Measurements from ENCODE around the gene RBL2.

RBL2 gene

DNA sequence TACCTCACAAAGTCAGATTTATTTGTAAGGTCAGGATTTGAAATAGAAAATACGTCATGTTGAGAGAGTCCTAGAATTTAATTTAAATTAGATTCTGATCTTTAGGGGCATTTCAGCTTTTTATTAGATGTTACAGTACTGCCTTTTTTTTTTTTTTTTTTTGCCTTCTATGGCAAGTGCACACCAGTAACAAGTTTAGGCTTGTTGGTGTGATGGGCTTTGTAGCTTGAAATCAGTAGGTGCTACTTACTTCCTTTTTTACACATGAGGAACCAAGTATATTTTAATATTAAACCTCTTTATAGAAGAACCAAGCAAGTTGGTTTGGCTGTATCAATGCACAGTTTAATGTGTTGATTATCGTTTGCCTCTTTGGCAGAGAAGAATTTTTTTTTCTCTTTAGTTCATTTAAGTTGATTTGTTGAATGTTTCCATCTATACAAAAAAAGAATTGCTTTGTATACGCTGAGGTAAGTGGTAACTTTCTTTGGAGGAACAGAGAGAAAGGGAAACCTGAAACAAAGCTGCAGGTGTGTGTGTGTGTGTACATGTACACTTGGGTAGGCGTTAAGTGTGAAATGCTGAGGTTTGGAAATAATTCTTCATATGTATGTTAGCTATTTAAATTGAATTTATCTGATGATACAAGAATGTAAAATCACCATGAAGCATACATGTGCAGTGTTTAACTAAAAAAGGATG, 15.7 kb downstream of the RBL2 start:
- no peak overlapping the region for H3K4me3 ChIP-seq (ENCODE audit: low read depth, low read length)
- no peak for DNase-seq (ENCODE audit: low read depth)

- no peak overlapping the region for H3K4me3 ChIP-seq (ENCODE audit: low read depth, low read length)
- DNase-seq (ENCODE audit: low read depth) = no peak
Observed at GRCh38 chr16:53453928-53454327, 19.7 kb downstream of the RBL2 start.

- no peak for DNase-seq (ENCODE audit: low read depth)
- no peak overlapping the region for H3K4me3 ChIP-seq (ENCODE audit: low read depth, low read length)
Observed at GRCh38 chr16:53456625-53457024, 22.4 kb downstream of the RBL2 start.

DNA sequence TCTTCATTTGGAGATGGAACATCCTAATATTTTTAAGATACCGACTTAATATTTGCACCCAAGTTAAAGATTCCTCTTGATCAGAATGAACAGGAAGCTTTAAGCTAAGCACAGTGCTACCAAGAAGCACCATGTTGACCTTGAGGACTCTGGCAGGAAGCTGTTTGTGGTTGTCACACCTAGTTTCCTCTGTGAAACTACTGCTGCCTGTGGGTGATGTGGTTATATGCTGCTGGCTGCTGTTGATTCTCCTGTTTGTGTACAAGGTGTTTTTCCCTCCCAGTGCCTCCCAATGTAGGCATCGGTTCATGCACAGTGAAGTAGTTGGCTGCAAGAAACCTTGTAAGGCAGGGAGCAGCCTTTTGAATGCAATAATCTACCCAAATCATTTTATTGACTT, 23.4 kb downstream of the RBL2 start:
- H3K4me3 ChIP-seq (ENCODE audit: low read depth, low read length) = no peak overlapping the region
- no peak for DNase-seq (ENCODE audit: low read depth)

DNA sequence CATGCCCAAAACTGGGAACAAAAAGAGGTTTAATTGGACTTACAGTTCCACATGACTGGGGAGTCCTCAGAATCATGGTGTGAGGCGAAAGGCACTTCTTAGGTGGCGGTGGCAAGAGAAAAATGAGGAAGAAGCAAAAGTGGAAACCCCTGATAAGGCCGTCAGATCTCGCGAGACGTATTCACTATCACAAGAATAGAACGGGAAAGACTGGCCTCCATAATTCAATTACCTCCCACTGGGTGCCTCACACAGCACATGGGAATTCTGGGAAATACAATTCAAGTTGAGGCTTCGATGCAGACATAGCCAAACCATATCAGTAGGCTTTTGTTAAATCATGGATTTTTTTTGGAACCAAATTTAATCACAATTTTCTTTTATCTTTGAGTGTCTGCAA, 24.4 kb downstream of the RBL2 start:
- DNase-seq (ENCODE audit: low read depth) = no peak
- no peak overlapping the region for H3K4me3 ChIP-seq (ENCODE audit: low read depth, low read length)

- no peak overlapping the region for H3K4me3 ChIP-seq (ENCODE audit: low read depth, low read length)
- DNase-seq (ENCODE audit: low read depth) = peak; percentile 46
Observed at GRCh38 chr16:53465606-53466280, 31.5 kb downstream of the RBL2 start.

GRCh38 chr16:53476867-53477266, 42.6 kb downstream of the RBL2 start:
- H3K4me3 ChIP-seq (ENCODE audit: low read depth, low read length) = no peak overlapping the region
- DNase-seq (ENCODE audit: low read depth) = no peak

DNA sequence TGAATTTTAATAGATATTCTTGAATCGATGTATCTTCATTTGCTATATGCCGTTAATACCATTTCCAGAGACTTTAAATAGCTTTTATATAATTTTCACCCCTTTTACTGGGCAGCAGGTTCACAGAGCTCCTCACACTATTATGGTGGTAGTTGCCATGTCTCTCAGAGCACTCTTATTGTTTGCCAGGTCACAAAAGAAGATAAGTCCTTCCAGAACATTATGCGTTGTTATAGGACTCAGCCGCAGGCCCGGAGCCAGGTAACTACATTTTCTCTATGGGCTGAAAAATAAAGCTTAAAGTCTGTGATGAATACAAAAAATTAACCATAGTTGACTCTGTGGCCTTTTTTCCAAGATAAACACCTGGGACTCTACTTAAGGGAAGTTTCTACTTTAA, 44.7 kb downstream of the RBL2 start:
- no peak overlapping the region for H3K4me3 ChIP-seq (ENCODE audit: low read depth, low read length)
- DNase-seq (ENCODE audit: low read depth) = no peak

DNA sequence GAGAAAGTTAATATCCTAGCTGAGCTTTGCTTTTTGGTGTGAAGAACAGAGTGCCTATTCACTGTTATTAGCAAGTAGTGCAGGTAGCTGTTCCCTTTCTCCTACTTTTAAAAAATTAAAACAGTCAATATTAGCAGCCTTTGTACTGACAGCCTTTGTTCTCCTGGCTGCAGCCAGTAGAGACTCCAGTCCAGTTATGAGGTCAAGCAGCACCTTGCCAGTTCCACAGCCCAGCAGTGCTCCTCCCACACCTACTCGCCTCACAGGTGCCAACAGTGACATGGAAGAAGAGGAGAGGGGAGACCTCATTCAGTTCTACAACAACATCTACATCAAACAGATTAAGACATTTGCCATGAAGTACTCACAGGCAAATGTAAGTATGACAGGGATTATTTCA, 46.1 kb downstream of the RBL2 start:
- DNase-seq (ENCODE audit: low read depth) = no peak
- H3K4me3 ChIP-seq (ENCODE audit: low read depth, low read length) = no peak overlapping the region

DNA sequence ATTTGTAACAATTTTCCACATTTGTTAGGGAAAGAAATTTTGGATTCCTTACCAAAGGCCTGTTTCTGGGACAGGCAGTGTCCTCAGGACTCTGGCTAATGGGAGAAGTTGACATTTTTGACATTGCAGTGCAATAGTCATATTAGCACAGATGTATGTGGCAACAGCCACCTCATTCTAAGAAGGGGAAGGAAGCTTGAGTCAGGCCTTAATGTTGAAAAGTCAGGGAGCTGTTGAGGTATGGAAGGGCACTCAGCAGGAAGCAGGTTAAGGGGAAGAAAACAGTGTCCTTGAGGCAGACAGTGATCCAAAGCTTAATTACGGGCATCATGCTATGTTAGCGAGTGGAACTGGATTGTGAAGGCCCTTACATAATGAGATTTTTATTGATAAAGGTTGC, 47.9 kb downstream of the RBL2 start:
- no peak for DNase-seq (ENCODE audit: low read depth)
- no peak overlapping the region for H3K4me3 ChIP-seq (ENCODE audit: low read depth, low read length)

DNA sequence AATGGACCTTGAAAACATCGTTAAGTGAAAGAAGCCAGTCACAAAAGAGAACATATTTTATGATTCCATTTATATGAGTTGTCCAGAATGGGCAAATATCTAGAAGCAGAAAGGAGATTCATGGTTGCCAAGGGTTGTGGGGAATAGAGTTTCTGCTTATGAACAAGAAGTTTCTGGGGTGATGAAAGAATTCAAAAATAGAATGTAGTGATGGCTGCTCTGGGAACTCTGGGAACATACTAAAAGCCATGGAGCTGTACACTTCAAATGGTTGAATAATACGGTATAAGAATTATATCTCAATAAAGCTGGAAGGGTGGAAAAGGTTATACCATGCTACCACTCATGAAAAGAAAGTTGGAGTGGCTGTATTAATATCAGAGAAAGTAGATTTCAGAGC, 50.3 kb downstream of the RBL2 start:
- H3K4me3 ChIP-seq (ENCODE audit: low read depth, low read length) = no peak overlapping the region
- DNase-seq (ENCODE audit: low read depth) = no peak

- no peak for DNase-seq (ENCODE audit: low read depth)
- no peak overlapping the region for H3K4me3 ChIP-seq (ENCODE audit: low read depth, low read length)
Observed at GRCh38 chr16:53486230-53486629, 52.0 kb downstream of the RBL2 start.

DNA sequence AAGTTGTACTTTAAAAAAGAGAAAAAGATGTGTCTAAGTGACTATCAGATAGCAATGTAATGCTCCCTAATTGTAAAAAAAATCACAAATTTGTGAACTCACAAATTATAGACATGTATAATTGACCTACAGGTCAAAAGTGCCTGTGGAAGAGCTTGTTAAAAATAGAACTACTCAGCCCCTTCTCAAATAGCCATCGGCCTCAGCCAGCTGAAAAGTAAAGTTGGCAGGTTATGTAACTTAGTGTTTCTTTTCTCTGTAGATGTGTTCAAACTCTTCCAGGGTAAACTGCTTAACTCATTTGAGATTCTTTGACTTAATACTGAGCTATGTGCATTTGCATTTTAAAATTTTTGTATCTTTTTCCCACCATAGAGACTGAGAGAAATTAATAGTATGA, 55.5 kb downstream of the RBL2 start:
- DNase-seq (ENCODE audit: low read depth) = no peak

DNA sequence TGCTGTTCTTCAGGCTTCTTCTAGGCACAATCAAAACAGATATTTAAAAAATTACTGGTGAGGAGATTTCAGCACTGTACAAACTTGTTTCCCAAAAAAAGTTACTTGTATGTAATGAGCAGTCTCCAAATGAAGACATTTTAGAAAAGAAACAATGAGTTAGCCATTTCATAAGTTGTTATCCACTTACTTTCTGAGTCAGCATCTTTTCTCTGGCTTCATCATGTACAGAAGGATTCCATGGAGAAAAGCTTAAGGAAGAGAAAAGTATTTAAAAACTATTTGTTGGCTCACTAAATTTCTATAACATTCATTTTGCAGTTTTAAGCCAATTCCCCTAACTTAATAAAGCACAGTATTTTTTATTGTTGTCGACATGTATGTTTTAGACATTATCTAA, 58.2 kb downstream of the RBL2 start:
- H3K4me3 ChIP-seq (ENCODE audit: low read depth, low read length) = no peak overlapping the region
- DNase-seq (ENCODE audit: low read depth) = no peak

More for the DNA sequence above, 55.5 kb downstream of the RBL2 start:
- H3K4me3 ChIP-seq (ENCODE audit: low read depth, low read length) = no peak overlapping the region

DNA sequence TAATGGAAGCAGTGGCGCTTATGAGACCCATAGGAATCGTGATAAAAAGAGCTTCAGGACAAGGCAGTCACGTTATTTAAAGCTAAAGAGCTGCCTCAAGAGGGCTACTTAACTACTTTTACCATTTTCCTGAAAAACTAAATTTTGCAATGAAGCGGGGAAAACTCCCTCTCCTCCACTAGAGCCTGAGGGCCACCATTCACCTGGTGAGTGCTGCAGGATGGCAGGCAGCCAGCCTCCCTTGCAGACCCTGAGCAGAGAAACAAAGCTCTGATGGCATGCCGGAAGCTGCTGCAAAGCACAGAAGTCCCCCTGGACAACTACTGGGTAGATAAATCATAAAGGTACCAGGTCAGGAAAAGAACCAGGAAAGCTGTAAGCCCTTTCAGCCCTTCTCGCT, 60.4 kb downstream of the RBL2 start:
- DNase-seq (ENCODE audit: low read depth) = no peak
- no peak overlapping the region for H3K4me3 ChIP-seq (ENCODE audit: low read depth, low read length)

DNA sequence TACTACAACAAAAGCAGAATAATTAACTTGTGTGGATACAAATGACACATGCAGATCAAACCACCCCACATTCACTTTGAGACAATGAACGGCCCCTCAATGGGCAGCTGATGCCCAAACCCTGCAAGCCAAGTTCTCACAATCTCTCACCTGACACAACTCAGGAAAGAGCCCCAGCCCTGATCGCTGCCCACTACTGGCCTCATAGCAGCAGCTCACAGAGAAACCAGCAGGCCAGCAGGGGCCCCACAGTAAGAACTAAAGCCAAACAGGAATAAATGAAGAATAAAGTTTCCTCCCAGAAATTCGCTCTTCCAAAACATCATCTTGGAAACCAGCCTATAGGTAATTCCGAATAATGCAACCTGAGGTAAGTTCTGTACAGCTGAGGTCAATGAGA, 61.1 kb downstream of the RBL2 start:
- no peak for DNase-seq (ENCODE audit: low read depth)

DNA sequence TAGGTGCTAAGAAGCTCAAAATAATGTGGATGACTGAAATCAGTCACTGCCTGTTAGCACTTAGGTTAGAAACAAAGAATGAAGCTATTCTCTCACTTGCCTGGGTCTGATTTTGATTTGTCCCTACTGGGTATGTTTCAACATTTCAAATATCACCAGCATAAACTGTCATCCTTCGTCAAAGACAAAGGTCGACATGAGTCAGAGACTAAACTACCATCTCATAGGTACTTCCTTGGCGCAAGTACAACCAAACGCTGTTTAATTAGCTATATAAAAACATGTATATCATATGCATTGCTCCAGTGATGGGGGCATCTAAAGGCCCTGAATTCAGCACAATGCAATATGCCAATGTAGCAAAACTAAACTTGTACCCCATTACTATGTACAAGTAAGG, 64.7 kb downstream of the RBL2 start:
- DNase-seq (ENCODE audit: low read depth) = no peak
- no peak overlapping the region for H3K4me3 ChIP-seq (ENCODE audit: low read depth, low read length)

More for the DNA sequence above, 61.1 kb downstream of the RBL2 start:
- H3K4me3 ChIP-seq (ENCODE audit: low read depth, low read length) = no peak overlapping the region

GRCh38 chr16:53501216-53501859, 67.1 kb downstream of the RBL2 start:
- H3K4me3 ChIP-seq (ENCODE audit: low read depth, low read length) = no peak overlapping the region
- DNase-seq (ENCODE audit: low read depth) = no peak

DNA sequence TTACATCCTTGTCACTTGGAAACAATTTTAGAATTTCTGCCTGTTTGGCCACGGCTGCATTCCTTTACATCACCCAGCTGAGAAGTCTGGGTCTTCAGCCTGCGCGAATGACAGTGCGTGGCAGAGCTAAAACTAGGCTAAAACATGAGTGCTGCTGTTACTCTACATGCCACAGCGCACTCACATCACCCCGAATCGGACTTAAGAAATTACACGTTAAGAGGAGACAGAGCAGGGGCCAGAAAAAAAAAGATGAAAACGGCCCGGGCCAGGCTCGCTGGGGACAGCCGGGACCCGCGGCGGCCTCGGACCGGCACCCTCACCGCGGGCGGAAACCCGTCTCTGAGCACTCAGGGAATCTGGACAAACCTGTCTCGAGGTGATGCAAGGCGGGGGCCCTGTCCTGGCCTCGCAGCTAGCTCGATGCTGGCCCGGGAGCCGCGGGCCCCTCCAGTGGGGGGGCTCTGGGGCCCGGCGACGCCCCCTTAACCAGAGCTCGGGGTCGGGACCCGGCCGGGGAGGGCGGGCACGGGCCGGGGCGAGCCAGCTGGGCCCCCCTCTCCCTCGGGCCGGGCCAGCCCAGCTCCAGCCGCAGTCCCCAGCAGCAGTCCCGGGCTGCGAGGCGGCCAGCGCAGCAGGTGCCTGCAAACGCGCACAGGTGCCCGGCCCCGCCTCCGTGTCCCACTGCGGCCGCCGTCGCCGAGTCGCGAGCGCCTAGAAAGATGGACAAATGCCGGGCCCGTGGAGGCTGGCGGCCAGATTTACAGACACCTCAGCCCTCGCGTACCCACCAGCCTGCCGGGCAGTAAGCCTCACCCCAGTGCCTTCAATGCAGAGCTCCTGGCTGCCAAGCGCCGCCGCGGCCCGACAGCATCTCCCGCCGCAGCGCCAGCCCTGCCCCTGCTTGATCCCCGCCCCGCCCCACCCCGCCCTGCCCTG, 68.3 kb downstream of the RBL2 start, which contains the start of gene AKTIP:
TSS of gene AKTIP (minus strand) at position 879 of the 939 bp plus-strand sequence. CDS start 2,950 bp downstream, outside the sequence.
- no peak for DNase-seq (ENCODE audit: low read depth)
- H3K4me3 ChIP-seq (ENCODE audit: low read depth, low read length) = peak within 1 kb of the TSS; percentile 79
